Brain microvascular endothelial cell (primary cell): ENCODE data around the gene MEIS2.

Source experiments
- DNase-seq: peaks from one replicate; pipeline ENCODE4 v3.0.0-alpha.2; 2020
- H3K27ac ChIP-seq: fragments of 250-450 bp; sonication (Bioruptor Pico); 2 replicates; pipeline ENCODE4 v1.5.1; 2020; ENCODE audit warnings: mild to moderate bottlenecking, moderate library complexity
- H3K27me3 ChIP-seq: fragments of 250-450 bp; sonication (Bioruptor Pico); replicated peaks from 2 replicates; pipeline ENCODE4 v1.5.1; 2020; ENCODE audit warnings: mild to moderate bottlenecking
- H3K36me3 ChIP-seq: fragments of 250-450 bp; sonication (Bioruptor Pico); replicated peaks from 2 replicates; pipeline ENCODE4 v1.5.1; 2020; ENCODE audit warnings: mild to moderate bottlenecking
- H3K4me3 ChIP-seq: 2 replicates; pipeline ENCODE4 v1.5.1; 2011; ENCODE audit warnings: low read depth, mild to moderate bottlenecking, control low read depth, low read length, moderate library complexity
- CTCF ChIP-seq: IDR thresholded peaks from 2 replicates; pipeline ENCODE4 v1.5.1; 2011; ENCODE audit warnings: low read depth, mild to moderate bottlenecking, moderate library complexity, low read length, control low read depth, inconsistent platforms; ENCODE audit errors: missing control alignments
- in situ Hi-C: cut with HindIII; loops from 2 replicates; pipeline ENCODE4 v1.10.0; 2017; ENCODE audit warnings: low sequenced_read_pairs, low pct_ligation_motif_present

Gene MEIS2

DNA sequence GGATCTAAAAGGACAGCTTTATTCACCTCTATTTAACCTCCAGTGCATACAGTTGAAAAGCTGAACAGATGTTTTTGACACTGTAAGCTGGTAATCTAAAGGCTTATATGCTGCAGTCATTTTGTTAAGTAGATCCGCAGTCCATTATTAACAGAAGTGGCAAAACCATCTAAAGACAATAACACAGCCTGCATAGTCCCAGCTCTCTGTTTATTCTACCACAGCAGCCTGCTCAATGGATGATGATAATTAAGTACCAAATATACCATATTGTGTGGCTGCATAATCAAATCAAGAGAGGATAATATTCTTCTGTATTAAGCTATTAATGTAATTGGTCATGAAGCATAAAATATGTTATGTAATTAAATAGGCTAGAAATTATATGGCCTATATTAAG is 207.1 kb downstream of the MEIS2 start:
- H3K4me3 ChIP-seq, result no peak overlapping the region
- no peak for DNase-seq
- peaks cover 8% of the 10 kb centered on the region for H3K27me3 ChIP-seq
- in situ Hi-C loops, result no loop called here
- TF ChIP-seq CTCF, result no peak
- no peaks in the 10 kb centered on the region for H3K36me3 ChIP-seq
- H3K27ac ChIP-seq, result no peak overlapping the region

- Histone ChIP-seq H3K36me3 (no peaks in the 10 kb centered on the region), H3K27ac (no peak overlapping the region), H3K27me3 (peaks cover 53% of the 10 kb centered on the region), H3K4me3 (no peak overlapping the region)
- in situ Hi-C loops, result loop anchor here (10.0 kb wide), 1 partner anchor 216 kb away; the partner anchor contains the start of gene MEIS2
- DNase-seq, result no peak
- TF ChIP-seq CTCF, result no peak
These were observed 212.0 kb downstream of the MEIS2 start for GRCh38 chr15:36888011-36888992.

GRCh38 chr15:36887214-36887961 is 213.0 kb downstream of the MEIS2 start:
- H3K27ac ChIP-seq, result no peak overlapping the region
- in situ Hi-C loops, result loop anchor here (10.0 kb wide), 1 partner anchor 217 kb away; the partner anchor contains the start of gene MEIS2
- no peak for TF ChIP-seq CTCF
- H3K36me3 ChIP-seq, result no peaks in the 10 kb centered on the region
- H3K4me3 ChIP-seq, result peak overlapping the region; percentile 18
- DNase-seq, result no peak
- peaks cover 62% of the 10 kb centered on the region for H3K27me3 ChIP-seq

DNA sequence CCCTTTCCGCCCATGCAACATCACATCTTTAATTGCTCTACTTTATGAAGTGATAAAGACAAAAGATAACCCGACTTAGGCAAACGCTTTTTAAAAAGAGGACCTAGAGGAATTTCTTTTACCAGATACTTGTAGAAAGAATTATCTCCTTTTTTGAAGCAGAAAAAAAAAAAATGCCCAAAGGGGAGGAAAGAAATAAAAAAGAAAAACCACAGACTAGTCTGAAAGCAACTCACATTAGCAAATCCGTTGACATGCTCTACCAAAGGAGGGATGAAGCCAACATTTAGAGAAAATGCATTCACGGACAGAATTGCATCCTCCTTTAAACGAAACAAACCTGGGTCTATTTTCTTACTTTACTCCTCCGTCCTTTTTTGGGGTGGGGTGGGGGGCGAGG is 213.6 kb downstream of the MEIS2 start:
- in situ Hi-C loops, result loop anchor here (10.0 kb wide), 1 partner anchor 218 kb away; the partner anchor contains the start of gene MEIS2
- H3K27ac ChIP-seq, result no peak overlapping the region
- H3K36me3 ChIP-seq, result no peaks in the 10 kb centered on the region
- no peak for TF ChIP-seq CTCF
- no peak overlapping the region for H3K4me3 ChIP-seq
- H3K27me3 ChIP-seq, result peaks cover 69% of the 10 kb centered on the region
- no peak for DNase-seq

- no peak for DNase-seq
- Histone ChIP-seq H3K27me3 (peaks cover 74% of the 10 kb centered on the region), H3K36me3 (no peaks in the 10 kb centered on the region), H3K27ac (no peak overlapping the region), H3K4me3 (no peak overlapping the region)
- in situ Hi-C loops, result loop anchor here (10.0 kb wide), 1 partner anchor 219 kb away; the partner anchor contains the start of gene MEIS2
- no peak for TF ChIP-seq CTCF
These were observed 214.2 kb downstream of the MEIS2 start for GRCh38 chr15:36886191-36886590.
